HG02763 (cell line): ENCODE measurements around the gene APCDD1L.

ENCODE experiments used
- ATAC-seq: cut with Tn5 transposase; IDR thresholded peaks from one replicate; pipeline ENCODE4 v1.9.1; 2021; ENCODE audit warnings: mild to moderate bottlenecking, moderate library complexity; ENCODE audit not compliant: unreplicated experiment

APCDD1L gene

GRCh38 chr20:58492795-58493524 lies 22.2 kb downstream of the APCDD1L start:
- ATAC-seq, result no peak

GRCh38 chr20:58492074-58492718 lies 23.0 kb downstream of the APCDD1L start:
- ATAC-seq, result no peak

- no peak for ATAC-seq
Observed at GRCh38 chr20:58486207-58486606, 29.0 kb downstream of the APCDD1L start.

GRCh38 chr20:58485393-58485792 lies 29.8 kb downstream of the APCDD1L start:
- no peak for ATAC-seq

- ATAC-seq, result no peak
Observed at GRCh38 chr20:58483470-58483869, 31.7 kb downstream of the APCDD1L start.

GRCh38 chr20:58483051-58483450 lies 32.1 kb downstream of the APCDD1L start:
- no peak for ATAC-seq

- ATAC-seq, result no peak
Observed at GRCh38 chr20:58482416-58482815, 32.8 kb downstream of the APCDD1L start.

- ATAC-seq, result no peak
Observed at GRCh38 chr20:58481481-58482021, 33.6 kb downstream of the APCDD1L start.

GRCh38 chr20:58480551-58481336 lies 34.5 kb downstream of the APCDD1L start:
- no peak for ATAC-seq

- ATAC-seq, result no peak
Observed at GRCh38 chr20:58479726-58480440, 35.3 kb downstream of the APCDD1L start.

GRCh38 chr20:58478141-58478805 lies 36.9 kb downstream of the APCDD1L start:
- no peak for ATAC-seq

- ATAC-seq, result no peak
Observed at GRCh38 chr20:58475466-58475865, 39.7 kb downstream of the APCDD1L start.

- no peak for ATAC-seq
Observed at GRCh38 chr20:58473453-58474425, 41.5 kb downstream of the APCDD1L start.

- ATAC-seq, result no peak
Observed at GRCh38 chr20:58472273-58473018, 42.8 kb downstream of the APCDD1L start.

- ATAC-seq, result no peak
Observed at GRCh38 chr20:58471193-58472164, 43.7 kb downstream of the APCDD1L start.

GRCh38 chr20:58470336-58471192 lies 44.6 kb downstream of the APCDD1L start:
- ATAC-seq, result no peak
